Uterus (tissue), 2 donors: ENCODE measurements around the gene GOLGA6A.

Experiments used
- POLR2A ChIP-seq, 2 donors: fragments of 450-650 bp; IDR thresholded peaks; one replicate each; pipeline ENCODE4 v1.6.1; 2016; ENCODE audit warnings: antibody characterized with exemption in 2 of 2, mild to moderate bottlenecking in 1 of 2, moderate library complexity in 1 of 2
- TF ChIP-seq, protein P1 (sequence below), 4 experiments: fragments of 200-600 bp in 2 of 4; fragments of 450-650 bp in 2 of 4; sonication (generic) in 2 of 4; IDR thresholded peaks; one replicate each; pipeline ENCODE4 v1.5.1; 2016 to 2019; ENCODE audit warnings: antibody characterized with exemption in 4 of 4, mild to moderate bottlenecking in 2 of 4, moderate library complexity in 1 of 4

DNA sequence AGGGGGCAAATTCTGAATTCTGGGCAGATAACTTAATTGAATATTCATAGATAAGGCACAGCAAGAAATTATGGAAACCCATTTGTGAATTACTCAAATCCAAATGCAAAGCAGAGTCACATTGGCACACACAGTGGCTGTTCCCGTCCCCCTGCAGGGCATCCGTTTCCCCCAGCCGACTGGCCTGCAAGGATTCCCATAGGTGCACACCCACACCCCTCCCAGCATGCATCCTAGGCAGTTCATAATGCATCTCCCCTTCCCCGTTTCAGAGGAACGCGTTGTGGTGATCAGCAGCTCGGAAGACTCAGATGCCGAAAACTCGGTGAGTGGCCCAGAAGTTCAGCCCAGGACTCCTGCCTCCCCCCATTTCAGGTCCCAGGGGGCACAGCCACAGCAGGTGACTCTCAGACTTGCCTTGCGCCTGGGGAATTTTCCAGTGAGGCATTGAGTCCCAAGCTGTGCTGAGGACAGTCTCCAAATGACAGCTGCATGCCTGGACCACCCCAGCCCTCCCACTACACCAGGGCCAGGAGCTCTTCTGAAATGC, 48.1 kb downstream of the GOLGA6A start:
- TF ChIP-seq, protein P1, sequence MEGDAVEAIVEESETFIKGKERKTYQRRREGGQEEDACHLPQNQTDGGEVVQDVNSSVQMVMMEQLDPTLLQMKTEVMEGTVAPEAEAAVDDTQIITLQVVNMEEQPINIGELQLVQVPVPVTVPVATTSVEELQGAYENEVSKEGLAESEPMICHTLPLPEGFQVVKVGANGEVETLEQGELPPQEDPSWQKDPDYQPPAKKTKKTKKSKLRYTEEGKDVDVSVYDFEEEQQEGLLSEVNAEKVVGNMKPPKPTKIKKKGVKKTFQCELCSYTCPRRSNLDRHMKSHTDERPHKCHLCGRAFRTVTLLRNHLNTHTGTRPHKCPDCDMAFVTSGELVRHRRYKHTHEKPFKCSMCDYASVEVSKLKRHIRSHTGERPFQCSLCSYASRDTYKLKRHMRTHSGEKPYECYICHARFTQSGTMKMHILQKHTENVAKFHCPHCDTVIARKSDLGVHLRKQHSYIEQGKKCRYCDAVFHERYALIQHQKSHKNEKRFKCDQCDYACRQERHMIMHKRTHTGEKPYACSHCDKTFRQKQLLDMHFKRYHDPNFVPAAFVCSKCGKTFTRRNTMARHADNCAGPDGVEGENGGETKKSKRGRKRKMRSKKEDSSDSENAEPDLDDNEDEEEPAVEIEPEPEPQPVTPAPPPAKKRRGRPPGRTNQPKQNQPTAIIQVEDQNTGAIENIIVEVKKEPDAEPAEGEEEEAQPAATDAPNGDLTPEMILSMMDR (IDR thresholded peaks at IDR 0.05) = no peak
- TF ChIP-seq POLR2A (IDR thresholded peaks at IDR 0.05) = no peak
